GM12878 (cell line): ENCODE measurements around the gene MRRF. TPM values are rescaled to one million over a fixed set of nuclear protein-coding genes. Genes with fewer than 3 reads are reported as not detected.

Experiments
- ATAC-seq: fragments of 200-7000 bp; cut with Tn5 transposase; 3 replicates; pipeline ENCODE4 v1.9.1; 2020; ENCODE audit warnings: mild to moderate bottlenecking, moderate library complexity
- BruUV-seq: library from RNA; stranded (reverse); fragments of 400-500 nt; replicated peaks from 2 replicates; lab custom pipeline; 2021; lab: Mats Ljungman, UMichigan
- CTCF ChIA-PET: fragments of 300-600 bp; sonication (Branson Sonifier 250); formaldehyde crosslinking; extraction: SDS; loops from one replicate; lab custom pipeline; 2021; ENCODE audit warnings: inconsistent platforms; lab: Yijun Ruan, JAX
- POLR2A ChIA-PET: fragments of 350-600 bp; formaldehyde crosslinking; extraction: SDS; loops from one replicate; lab custom pipeline; 2021; ENCODE audit warnings: inconsistent platforms; lab: Charles Lee
- RAD21 ChIA-PET: fragments of 300-600 bp; sonication (Branson Sonifier 250); formaldehyde crosslinking; loops from one replicate; lab custom pipeline; 2023; ENCODE audit warnings: antibody characterized with exemption; ENCODE audit not compliant: unreplicated experiment; lab: Charles Lee
- SMC1A ChIA-PET: fragments of 300-600 bp; sonication (Branson Sonifier 250); formaldehyde crosslinking; loops from one replicate; lab custom pipeline; 2023; ENCODE audit not compliant: unreplicated experiment, uncharacterized antibody; lab: Charles Lee
- DNase-seq: peaks from one replicate; pipeline ENCODE4 v3.0.0-alpha.2; 2011; ENCODE audit warnings: low read depth, low spot score
- FAIRE-seq: peaks from 3 replicates; lab custom pipeline; 2011; peaks lifted over from hg19 to GRCh38; lab: Jason Lieb, UNC
- H2AFZ ChIP-seq: 2 replicates; pipeline ENCODE4 v1.6.0; 2011; ENCODE audit warnings: low read depth, low read length, control low read depth; ENCODE audit not compliant: control insufficient read depth
- H3K27ac ChIP-seq: 2 replicates; pipeline ENCODE4 v1.5.1; 2011; ENCODE audit warnings: control low read depth; ENCODE audit not compliant: control insufficient read depth, insufficient read depth
- H3K27me3 ChIP-seq, 2 experiments: replicated peaks in 1 of 2; 2 replicates each; pipeline versions ENCODE4 v1.6.0 to v1.6.1; 2011; ENCODE audit warnings: low read length in 1 of 2; ENCODE audit not compliant: control insufficient read depth in 2 of 2, insufficient read depth in 2 of 2
- H3K36me3 ChIP-seq, 2 experiments: 2 replicates each; pipeline ENCODE4 v1.5.1; 2011; ENCODE audit warnings: low read length in 1 of 2; ENCODE audit not compliant: control insufficient read depth in 2 of 2, insufficient read depth in 2 of 2
- H3K4me1 ChIP-seq: 2 replicates; pipeline ENCODE4 v1.6.1; 2011; ENCODE audit warnings: mild to moderate bottlenecking, low read length, moderate library complexity, mixed read lengths; ENCODE audit not compliant: control insufficient read depth, insufficient read depth
- H3K4me2 ChIP-seq: 2 replicates; pipeline ENCODE4 v1.6.0; 2011; ENCODE audit warnings: control low read depth; ENCODE audit not compliant: control insufficient read depth, insufficient read depth
- H3K4me3 ChIP-seq: fragments of 200-600 bp; sonication (generic); 2 replicates; pipeline ENCODE4 v1.5.1; 2016
- H3K79me2 ChIP-seq: 2 replicates; pipeline ENCODE4 v1.6.0; 2011; ENCODE audit warnings: low read length; ENCODE audit not compliant: control insufficient read depth, insufficient read depth
- H3K9ac ChIP-seq: 2 replicates; pipeline ENCODE4 v1.8.0; 2011; ENCODE audit warnings: low read length, control low read depth, mixed read lengths; ENCODE audit not compliant: control insufficient read depth, insufficient read depth
- H3K9me3 ChIP-seq: replicated peaks from 3 replicates; pipeline ENCODE4 v1.5.1; 2011; ENCODE audit warnings: mild to moderate bottlenecking, low read length; ENCODE audit not compliant: control insufficient read depth, insufficient read depth
- H4K20me1 ChIP-seq: 2 replicates; pipeline ENCODE4 v1.6.0; 2011; ENCODE audit not compliant: control insufficient read depth, insufficient read depth
- CHD1 ChIP-seq: IDR thresholded peaks from 2 replicates; pipeline ENCODE4 v1.6.1; 2012; ENCODE audit warnings: low read depth, low read length, improper control_type of control experiment
- E4F1 ChIP-seq: fragments of 450-650 bp; IDR thresholded peaks from 2 replicates; pipeline ENCODE4 v1.6.1; 2018; ENCODE audit warnings: borderline replicate concordance, mild to moderate bottlenecking; ENCODE audit not compliant: partially characterized antibody
- EED ChIP-seq: sonication (generic); IDR thresholded peaks from 2 replicates; pipeline ENCODE4 v1.6.1; 2016; ENCODE audit warnings: antibody characterized with exemption, low read depth
- MEF2B ChIP-seq: fragments of 450-650 bp; IDR thresholded peaks from 2 replicates; pipeline ENCODE4 v1.6.1; 2018; ENCODE audit warnings: mild to moderate bottlenecking, moderate library complexity; ENCODE audit not compliant: partially characterized antibody, poor library complexity, severe bottlenecking
- MYC ChIP-seq: IDR thresholded peaks from 2 replicates; pipeline ENCODE4 v1.6.1; 2011; ENCODE audit warnings: mild to moderate bottlenecking, low read length, moderate library complexity, inconsistent platforms; ENCODE audit not compliant: insufficient read depth, insufficient replicate concordance, insufficient read length, severe bottlenecking
- NFIC ChIP-seq: IDR thresholded peaks from 2 replicates; pipeline ENCODE4 v1.6.1; 2012; ENCODE audit warnings: low read depth, mild to moderate bottlenecking, inconsistent platforms, low read length, moderate library complexity
- POLR2AphosphoS5 ChIP-seq: IDR thresholded peaks from 2 replicates; pipeline ENCODE4 v1.6.1; 2011; ENCODE audit warnings: mild to moderate bottlenecking, low read length, inconsistent platforms
- RB1 ChIP-seq: fragments of 450-650 bp; formaldehyde crosslinking; IDR thresholded peaks from 2 replicates; pipeline ENCODE4 v1.6.1; 2017; ENCODE audit warnings: mild to moderate bottlenecking, borderline replicate concordance
- RELB ChIP-seq: fragments of 450-650 bp; IDR thresholded peaks from 2 replicates; pipeline ENCODE4 v1.6.1; 2017; ENCODE audit warnings: low read depth, mild to moderate bottlenecking, moderate library complexity
- RFX5 ChIP-seq: IDR thresholded peaks from 2 replicates; pipeline ENCODE4 v1.6.1; 2011; ENCODE audit warnings: low read depth, low read length, improper control_type of control experiment
- RUNX3 ChIP-seq: IDR thresholded peaks from 2 replicates; pipeline ENCODE4 v1.6.1; 2012; ENCODE audit warnings: low read length, inconsistent platforms
- SRF ChIP-seq, 2 experiments: IDR thresholded peaks; 2 replicates each; pipeline ENCODE4 v1.6.1; 2011; ENCODE audit warnings: low read depth in 2 of 2, low read length in 2 of 2, mild to moderate bottlenecking in 1 of 2, moderate library complexity in 1 of 2
- TBL1XR1 ChIP-seq: IDR thresholded peaks from 2 replicates; pipeline ENCODE4 v1.6.1; 2012; ENCODE audit warnings: low read depth, low read length, improper control_type of control experiment
- ZSCAN29 ChIP-seq: fragments of 450-650 bp; IDR thresholded peaks from 2 replicates; pipeline ENCODE4 v1.6.1; 2017; ENCODE audit warnings: mild to moderate bottlenecking, moderate library complexity
- WGBS: methylation state at CpG from one replicate; pipeline ENCODE4 v1.1.6; 2016; ENCODE audit warnings: low lambda C conversion rate; ENCODE audit not compliant: insufficient replicate concordance, insufficient coverage; ENCODE audit errors: missing lambda C conversion rate; 5-methylcytosine and 5-hydroxymethylcytosine counted together
- in situ Hi-C: fragments of 300-500 bp; cut with MboI; formaldehyde crosslinking; loops from 9 replicates; pipeline ENCODE4 v1.14.3; 2018; ENCODE audit warnings: mixed read lengths
- intact Hi-C: fragments of 100-400 bp; cut with micrococcal nuclease; formaldehyde crosslinking; loops from one replicate; pipeline ENCODE4 v1.14.2; 2022; ENCODE audit not compliant: unreplicated experiment
- polyA plus RNA-seq, 11 experiments: library from polyadenylated mRNA; depleted of rRNA in 4 of 11; unstranded in 6 of 11; stranded (reverse) in 5 of 11; fragments of >200 nt; fragmentation: Nextera tagmentation in 4 of 11; fragmentation: Illumina TruSeq in 1 of 11; extraction: Ambion mirVana in 4 of 11; extraction: Trizol in 1 of 11; gene quantifications; 1 replicate in 1 of 11; 2 replicates in 10 of 11; pipeline versions ENCODE4 v1.2.1 to v1.2.3, GENCODE V29; 2011 to 2016; ENCODE audit warnings: inconsistent platforms in 2 of 11, missing spikeins in 2 of 11, low read depth in 1 of 11
- total RNA-seq, 4 experiments: library from RNA; depleted of rRNA in 3 of 4; stranded (reverse); fragments of >200 nt in 3 of 4; fragmentation: Illumina TruSeq in 1 of 4; extraction: Trizol in 1 of 4; gene quantifications; 2 replicates each; pipeline versions ENCODE4 v1.2.1 to v1.2.3, GENCODE V29; 2013 to 2021
- TF ChIP-seq, protein P1 (sequence below): IDR thresholded peaks from 2 replicates; pipeline ENCODE4 v1.6.1; 2011; ENCODE audit warnings: mild to moderate bottlenecking, low read depth, low read length, moderate library complexity; ENCODE audit not compliant: insufficient replicate concordance
- TF ChIP-seq, protein P2 (sequence below): fragments of 450-650 bp; IDR thresholded peaks from 2 replicates; pipeline ENCODE4 v1.6.1; 2016; ENCODE audit warnings: mild to moderate bottlenecking
- TF ChIP-seq, protein P3 (sequence below): IDR thresholded peaks from 2 replicates; pipeline ENCODE4 v1.6.1; 2012; ENCODE audit warnings: low read depth, low read length, improper control_type of control experiment

MRRF gene
- total and polyA plus RNA-seq, 10 of the 15 experiments (the other 5 are each of a cell fraction or from before 2014, with no cell fraction given): 64.8 to 112 (median 76.4) TPM

DNA sequence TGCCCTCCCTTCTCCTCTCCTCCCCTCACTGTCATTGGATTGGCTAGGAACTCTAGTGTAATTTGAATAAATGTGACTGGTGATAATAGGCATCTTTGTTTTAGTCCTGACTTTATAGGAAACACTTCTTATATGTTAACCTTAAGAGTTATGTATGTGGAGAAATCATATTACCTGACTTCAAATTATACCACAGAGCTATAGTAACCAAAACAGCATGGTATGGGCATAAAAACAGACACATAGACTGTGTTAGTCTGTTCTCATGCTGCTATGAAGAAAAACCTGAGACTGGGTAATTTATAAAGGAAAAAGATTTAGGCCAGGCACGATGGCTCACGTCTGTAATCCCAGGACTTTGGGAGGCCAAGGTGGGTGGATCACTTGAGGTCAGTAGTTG, 9.4 kb downstream of the MRRF start:
- Histone ChIP-seq H3K4me1 (no peaks in the 10 kb centered on the region), H3K4me2 (no peak overlapping the region), H3K9ac (no peak overlapping the region), H3K27me3 (no peaks in the 10 kb centered on the region), H3K4me3 (no peak overlapping the region), H3K27ac (no peak overlapping the region), H4K20me1 (no peaks in the 10 kb centered on the region), H2AFZ (no peak overlapping the region), H3K9me3 (peaks cover 3% of the 10 kb centered on the region; the same call in 2 of the 3 replicates), H3K36me3 (peaks cover 2 to 27% of the 10 kb centered on the region in 2 experiments; a peak in 3 of 4 replicates), H3K79me2 (peaks cover 17% of the 10 kb centered on the region)
- no peak for DNase-seq
- ChIA-PET RAD21 (no interaction called here), SMC1A (no interaction called here), POLR2A (no interaction called here), CTCF (no interaction called here)
- in situ Hi-C loops (no loop called here), intact Hi-C loops (no loop called here)
- no peak for FAIRE-seq
- BruUV-seq: no TSS peak
- WGBS: 95% methylated on average over 2 of the region's 2 CpGs
- no peak for ATAC-seq
- TF ChIP-seq EED (no peak), MYC (no peak), RUNX3 (no peak), CHD1 (no peak), ZSCAN29 (no peak), RFX5 (no peak), MEF2B (no peak), SRF (IDR thresholded peaks at IDR 0.05; ENCODE audit: low read depth in 2 of 2, low read length in 2 of 2) (no peak), POLR2AphosphoS5 (no peak), NFIC (no peak), RELB (no peak), RB1 (no peak), TBL1XR1 (no peak), E4F1 (no peak)
- TF ChIP-seq, protein P1, sequence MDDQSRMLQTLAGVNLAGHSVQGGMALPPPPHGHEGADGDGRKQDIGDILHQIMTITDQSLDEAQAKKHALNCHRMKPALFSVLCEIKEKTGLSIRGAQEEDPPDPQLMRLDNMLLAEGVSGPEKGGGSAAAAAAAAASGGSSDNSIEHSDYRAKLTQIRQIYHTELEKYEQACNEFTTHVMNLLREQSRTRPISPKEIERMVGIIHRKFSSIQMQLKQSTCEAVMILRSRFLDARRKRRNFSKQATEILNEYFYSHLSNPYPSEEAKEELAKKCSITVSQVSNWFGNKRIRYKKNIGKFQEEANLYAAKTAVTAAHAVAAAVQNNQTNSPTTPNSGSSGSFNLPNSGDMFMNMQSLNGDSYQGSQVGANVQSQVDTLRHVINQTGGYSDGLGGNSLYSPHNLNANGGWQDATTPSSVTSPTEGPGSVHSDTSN: no peak
- TF ChIP-seq, protein P2, sequence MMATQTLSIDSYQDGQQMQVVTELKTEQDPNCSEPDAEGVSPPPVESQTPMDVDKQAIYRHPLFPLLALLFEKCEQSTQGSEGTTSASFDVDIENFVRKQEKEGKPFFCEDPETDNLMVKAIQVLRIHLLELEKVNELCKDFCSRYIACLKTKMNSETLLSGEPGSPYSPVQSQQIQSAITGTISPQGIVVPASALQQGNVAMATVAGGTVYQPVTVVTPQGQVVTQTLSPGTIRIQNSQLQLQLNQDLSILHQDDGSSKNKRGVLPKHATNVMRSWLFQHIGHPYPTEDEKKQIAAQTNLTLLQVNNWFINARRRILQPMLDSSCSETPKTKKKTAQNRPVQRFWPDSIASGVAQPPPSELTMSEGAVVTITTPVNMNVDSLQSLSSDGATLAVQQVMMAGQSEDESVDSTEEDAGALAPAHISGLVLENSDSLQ: no peak
- TF ChIP-seq, protein P3, sequence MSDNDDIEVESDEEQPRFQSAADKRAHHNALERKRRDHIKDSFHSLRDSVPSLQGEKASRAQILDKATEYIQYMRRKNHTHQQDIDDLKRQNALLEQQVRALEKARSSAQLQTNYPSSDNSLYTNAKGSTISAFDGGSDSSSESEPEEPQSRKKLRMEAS: no peak
